GM15510 (cell line): ENCODE results near the gene POLN.

Source experiments
- POLR2A ChIP-seq: IDR thresholded peaks from 3 replicates; pipeline ENCODE4 v1.6.1; 2011; ENCODE audit warnings: borderline replicate concordance; ENCODE audit not compliant: insufficient read length; ENCODE audit errors: extremely low read depth

POLN gene

GRCh38 chr4:2059726-2060602 is 182.0 kb downstream of the POLN start:
- TF ChIP-seq POLR2A, result no peak

DNA sequence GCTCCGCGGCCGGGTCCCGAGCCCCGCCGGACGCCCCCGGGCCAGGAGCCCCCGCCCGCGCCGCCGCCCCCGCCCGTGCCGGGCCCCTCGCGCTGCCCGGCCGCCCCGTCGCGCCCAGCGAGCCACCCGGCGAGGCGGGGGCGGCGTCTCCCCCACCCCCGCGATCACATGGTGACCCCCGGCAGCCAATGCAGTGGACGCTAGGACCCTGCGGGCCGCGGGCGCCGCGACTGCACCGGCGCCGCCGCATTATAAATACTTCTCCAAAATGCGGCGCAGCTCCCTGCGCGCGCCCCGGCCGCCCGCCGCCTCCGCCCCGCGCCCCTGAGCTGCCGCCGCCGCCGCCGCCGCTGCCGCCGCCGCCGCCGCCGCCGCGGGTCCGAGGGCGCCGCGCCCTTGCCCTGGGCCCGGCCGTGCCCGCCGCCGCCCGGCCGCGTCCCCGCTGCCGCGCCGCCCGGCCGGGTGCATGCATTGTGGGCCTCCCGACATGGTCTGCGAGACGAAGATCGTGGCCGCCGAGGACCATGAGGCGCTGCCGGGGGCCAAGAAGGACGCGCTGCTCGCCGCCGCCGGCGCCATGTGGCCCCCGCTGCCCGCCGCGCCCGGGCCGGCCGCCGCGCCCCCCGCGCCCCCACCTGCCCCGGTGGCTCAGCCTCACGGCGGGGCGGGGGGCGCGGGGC is 182.7 kb downstream of the POLN start, which contains the start of gene NAT8L:
Gene NAT8L, plus strand, starts transcription at position 282 of the 680 bp plus-strand sequence. Its CDS starts 185 bp downstream, at position 467.
- TF ChIP-seq POLR2A, result no peak

DNA sequence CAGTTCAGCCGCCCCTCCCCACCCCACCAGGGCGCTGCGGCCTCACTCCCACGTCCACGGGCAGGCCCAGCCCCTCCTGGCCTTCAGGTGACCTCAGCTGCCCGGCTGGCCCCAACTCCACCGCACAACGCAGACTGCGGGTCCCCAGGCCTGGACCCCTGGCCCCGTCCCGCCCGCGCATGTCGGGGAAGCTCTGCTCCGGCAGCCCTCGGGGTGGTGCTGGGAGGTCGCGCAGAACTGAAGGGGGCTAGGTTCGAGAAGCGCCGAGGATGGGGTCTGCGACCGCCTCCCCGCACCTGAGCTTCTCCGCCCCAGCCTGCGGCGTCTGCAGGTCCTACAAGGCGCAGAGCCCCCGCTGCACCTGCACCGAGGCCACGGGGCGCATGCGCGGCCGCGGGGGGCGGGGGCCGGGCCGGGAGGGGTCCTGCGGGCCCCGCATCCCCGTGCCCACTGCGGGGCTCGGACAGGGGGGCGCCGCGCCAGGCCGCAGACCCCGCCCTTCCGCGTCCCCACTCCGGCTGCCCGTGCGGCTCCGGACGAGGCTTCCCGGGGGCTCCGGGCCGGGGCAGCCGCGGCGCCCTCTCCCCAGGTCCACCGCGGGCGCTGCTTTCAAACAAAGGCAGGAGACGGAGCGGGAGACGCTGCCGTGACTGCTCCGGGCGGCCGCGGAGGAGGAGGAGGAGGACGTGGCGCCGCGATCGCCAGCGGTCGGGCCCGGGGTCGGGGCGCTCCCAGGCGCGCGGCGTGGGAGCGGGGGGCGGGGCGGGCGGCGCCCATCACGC is 183.5 kb downstream of the POLN start:
- TF ChIP-seq POLR2A, result no peak

GRCh38 chr4:2057382-2058065 is 184.4 kb downstream of the POLN start:
- TF ChIP-seq POLR2A, result no peak

DNA sequence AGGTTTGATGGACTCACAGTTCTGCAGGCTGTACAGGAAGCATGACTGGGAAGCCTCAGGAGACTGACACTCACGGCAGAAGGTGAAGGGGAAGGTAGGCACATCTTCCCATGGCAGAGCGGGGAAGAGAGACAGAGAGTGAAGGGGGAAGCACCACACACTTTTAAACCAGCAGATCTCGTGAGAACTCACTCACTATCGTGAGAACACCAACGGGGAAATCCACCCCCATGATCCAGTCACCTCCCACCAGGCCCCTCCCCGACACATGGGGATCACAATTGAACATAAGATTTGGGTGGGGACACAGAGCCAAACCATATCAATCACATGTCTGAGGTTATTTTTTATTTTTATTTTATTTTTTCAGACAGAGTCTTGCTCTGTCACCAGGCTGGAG is 187.7 kb downstream of the POLN start:
- TF ChIP-seq POLR2A, result no peak

DNA sequence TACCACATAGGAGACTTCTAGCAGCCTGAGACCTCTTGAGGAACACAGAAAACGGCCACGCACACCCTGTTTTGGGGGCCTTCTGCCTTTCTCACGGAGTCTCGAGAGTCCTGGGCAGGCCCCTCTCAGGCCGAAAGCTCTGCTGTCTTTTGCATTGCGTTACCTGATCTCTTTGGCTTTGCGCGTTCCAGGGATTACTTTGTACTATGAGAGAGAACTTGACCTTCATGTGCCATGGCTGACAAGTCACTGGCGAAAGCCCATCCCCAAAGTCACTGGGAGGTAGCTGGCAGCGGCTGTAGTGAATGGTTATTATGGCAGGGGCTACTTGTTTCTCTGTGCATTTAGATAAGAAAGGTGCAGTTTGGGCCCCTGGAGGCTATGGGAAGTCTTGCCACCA is 190.8 kb downstream of the POLN start:
- TF ChIP-seq POLR2A, result no peak

GRCh38 chr4:2049811-2050210 is 192.1 kb downstream of the POLN start:
- no peak for TF ChIP-seq POLR2A

DNA sequence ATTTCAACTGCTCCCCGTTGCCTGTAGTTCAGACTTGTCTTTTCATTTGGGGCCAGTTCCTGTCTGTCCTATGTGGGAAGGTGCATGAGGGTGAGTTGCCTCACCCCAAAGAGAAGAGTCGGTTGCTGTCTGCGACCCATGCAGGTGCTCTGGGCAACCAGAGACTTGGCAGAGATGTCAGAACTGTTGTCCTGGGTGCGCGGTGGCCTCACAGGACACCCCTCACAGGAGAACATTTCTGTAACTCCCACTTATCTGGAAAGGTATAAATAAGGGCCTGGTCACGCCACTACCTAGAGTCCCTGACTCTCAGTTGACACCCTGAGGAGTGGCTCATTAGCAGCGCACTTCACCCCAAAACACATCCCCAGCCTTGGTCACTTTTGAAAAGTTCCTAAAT is 192.5 kb downstream of the POLN start:
- no peak for TF ChIP-seq POLR2A

- TF ChIP-seq POLR2A, result no peak
These were observed 193.1 kb downstream of the POLN start for GRCh38 chr4:2048831-2049230.

DNA sequence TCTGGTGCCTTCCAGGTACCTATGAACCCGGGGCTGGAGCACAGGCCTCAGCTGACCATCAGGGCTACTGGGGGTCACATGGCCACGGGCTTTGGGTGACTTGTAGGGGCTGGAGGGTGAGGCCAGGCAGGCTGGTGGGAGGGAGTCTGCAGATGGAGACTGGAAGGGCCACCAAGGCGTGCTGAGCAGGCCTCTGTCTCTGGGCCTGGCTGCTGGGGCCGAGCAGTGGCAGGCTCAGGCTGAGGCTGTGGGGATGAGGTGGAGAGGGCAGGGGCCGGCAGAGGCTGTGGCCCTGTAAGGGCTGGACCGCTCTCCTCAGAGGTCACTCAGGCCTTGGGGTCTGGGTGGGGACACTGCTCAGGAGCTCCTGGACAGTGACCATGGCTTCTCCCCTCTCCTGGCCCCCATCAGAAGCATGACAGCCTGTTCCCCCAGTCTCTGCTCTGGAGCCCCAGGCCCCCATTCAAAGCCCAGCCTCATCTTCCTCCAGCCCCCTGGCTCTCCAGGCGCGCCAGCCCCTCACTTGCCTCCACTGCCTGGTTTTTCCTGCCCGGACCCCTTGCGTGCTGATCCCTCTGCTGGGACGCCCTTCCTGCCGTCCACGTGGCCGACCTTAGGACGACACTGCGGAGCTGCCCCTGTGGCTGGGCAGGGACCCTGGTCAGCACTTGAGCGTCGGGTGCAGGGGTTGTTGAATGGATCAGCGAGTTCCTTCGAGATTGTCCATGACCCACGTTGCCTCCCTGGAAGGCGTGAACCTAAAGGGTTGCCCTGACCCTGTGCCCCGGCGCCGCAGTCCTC is 193.9 kb downstream of the POLN start:
- no peak for TF ChIP-seq POLR2A

DNA sequence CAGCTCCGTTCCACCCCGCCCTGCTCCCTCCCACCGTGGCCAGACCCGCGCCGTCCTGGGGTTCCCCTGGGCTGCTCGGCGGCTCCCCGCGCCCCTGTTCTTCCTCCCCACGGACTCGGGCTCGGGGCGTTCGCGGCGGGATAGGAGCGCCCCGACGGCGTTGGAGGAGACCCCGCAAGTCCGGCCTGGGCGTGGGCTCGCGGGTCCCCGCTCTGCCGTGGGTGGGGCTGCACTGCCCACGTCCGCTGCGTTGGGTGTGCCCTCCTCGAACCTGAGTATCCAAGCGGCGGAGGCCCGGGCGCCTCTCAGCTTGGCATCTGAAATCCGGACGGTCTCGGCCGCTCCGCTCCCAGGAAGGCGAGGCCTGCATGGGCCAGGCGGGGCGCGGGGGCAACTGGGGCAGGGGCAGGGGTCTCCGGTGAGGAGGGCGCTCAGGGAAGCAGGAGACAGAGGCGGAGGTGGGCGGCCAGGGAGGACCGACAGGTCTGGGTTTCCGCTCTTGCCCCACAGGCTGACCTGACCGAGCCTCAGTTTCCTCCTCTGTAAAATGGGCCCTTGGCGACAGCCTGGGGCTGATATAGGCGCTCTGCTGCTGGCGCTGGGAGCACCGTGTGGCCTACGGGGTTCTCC is 194.8 kb downstream of the POLN start:
- no peak for TF ChIP-seq POLR2A

- TF ChIP-seq POLR2A, result no peak
These were observed 195.6 kb downstream of the POLN start for GRCh38 chr4:2046031-2046961.
